HCEC 1CT (cell line): ENCODE results near the gene SLC27A1.
"Not testable (repeated sequence)": the region's sequence is repeated elsewhere in the genome, so short reads cannot be mapped to it uniquely, and the experiment has no call there.

Source experiments
- DNase-seq: peaks from one replicate; pipeline ENCODE4 v3.0.0-alpha.2; 2017

SLC27A1 gene

GRCh38 chr19:17487284-17488121, 17.2 kb downstream of the SLC27A1 start:
- no peak for DNase-seq

- DNase-seq, result no peak
These were observed 18.5 kb downstream of the SLC27A1 start for GRCh38 chr19:17488593-17489391.

- DNase-seq, result no peak
These were observed 19.2 kb downstream of the SLC27A1 start for GRCh38 chr19:17489392-17490030.

GRCh38 chr19:17490411-17490810, 20.1 kb downstream of the SLC27A1 start:
- DNase-seq, result no peak

- DNase-seq, result no peak
These were observed 21.0 kb downstream of the SLC27A1 start for GRCh38 chr19:17491287-17491686.

GRCh38 chr19:17495639-17496296, 25.4 kb downstream of the SLC27A1 start:
- no peak for DNase-seq

- DNase-seq, result peak; percentile 54
These were observed 26.1 kb downstream of the SLC27A1 start for GRCh38 chr19:17496337-17496997.

- DNase-seq, result no peak
These were observed 26.9 kb downstream of the SLC27A1 start for GRCh38 chr19:17497149-17497798.

- DNase-seq, result not testable (repeated sequence)
These were observed 28.7 kb downstream of the SLC27A1 start for GRCh38 chr19:17499025-17499424.

GRCh38 chr19:17499648-17500446, 29.5 kb downstream of the SLC27A1 start:
- peak; percentile 60 for DNase-seq

- no peak for DNase-seq
These were observed 30.3 kb downstream of the SLC27A1 start for GRCh38 chr19:17500447-17501198.

GRCh38 chr19:17503240-17503639, 32.9 kb downstream of the SLC27A1 start:
- DNase-seq, result no peak

- no peak for DNase-seq
These were observed 33.7 kb downstream of the SLC27A1 start for GRCh38 chr19:17504030-17504429.

GRCh38 chr19:17504456-17504855, 34.1 kb downstream of the SLC27A1 start:
- no peak for DNase-seq

- no peak for DNase-seq
These were observed 34.9 kb downstream of the SLC27A1 start for GRCh38 chr19:17505223-17505622.

GRCh38 chr19:17506745-17507144, 36.4 kb downstream of the SLC27A1 start:
- DNase-seq, result no peak

- not testable (repeated sequence) for DNase-seq
These were observed 38.2 kb downstream of the SLC27A1 start for GRCh38 chr19:17508558-17508933.

GRCh38 chr19:17510220-17510993, 40.1 kb downstream of the SLC27A1 start:
- DNase-seq, result no peak
